ENCODE data around the gene CDIP1. TPM values are rescaled to one million over a fixed set of nuclear protein-coding genes. Genes with fewer than 3 reads are reported as not detected.

Gene CDIP1
- total and polyA plus RNA-seq, 11 donors: 33.3 to 51.1 (median 46.3) TPM

DNA sequence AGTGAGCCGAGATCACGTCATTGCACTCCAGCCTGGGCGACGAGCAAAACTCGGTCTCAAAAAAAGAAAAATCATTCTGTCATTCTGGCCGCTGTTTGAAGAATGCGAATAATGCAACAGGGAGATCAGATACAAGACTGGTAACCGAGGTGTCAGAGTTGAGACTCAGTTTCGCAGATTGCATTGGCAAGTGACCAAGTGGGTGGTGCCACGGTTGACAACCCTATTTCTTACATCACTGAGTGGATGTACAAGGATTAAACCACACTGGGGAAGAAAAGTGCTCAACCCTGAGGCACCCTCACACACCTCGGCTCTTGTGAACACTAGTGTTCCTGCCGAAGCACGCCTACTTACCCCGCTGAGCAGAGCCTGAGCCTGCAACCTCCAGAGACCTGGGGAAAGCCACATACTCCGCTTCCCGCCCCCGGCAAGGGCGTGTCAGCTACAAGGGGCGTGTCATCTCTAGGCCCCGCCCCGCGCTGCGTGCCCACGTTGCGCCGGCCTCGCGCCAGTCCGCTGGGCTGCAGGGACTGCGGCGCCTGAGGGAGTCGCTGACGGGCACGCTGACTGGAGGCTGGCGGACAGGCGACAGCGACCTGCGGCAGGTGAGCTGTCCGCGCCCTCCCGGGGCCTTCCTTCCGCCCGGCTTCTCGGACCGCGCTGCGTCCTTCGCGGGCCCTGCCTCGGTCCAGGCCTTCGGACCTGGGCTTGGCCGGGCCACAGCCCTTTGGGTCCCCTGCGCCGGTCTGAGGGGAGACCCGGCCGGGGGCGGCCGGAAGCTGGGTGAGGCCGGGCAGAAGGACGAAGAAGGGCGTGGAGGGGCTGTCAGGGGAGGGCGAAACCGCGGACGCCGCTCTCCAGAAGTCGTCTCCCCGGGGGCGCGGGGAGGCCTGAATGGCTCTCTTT is 62.4 kb downstream of the CDIP1 start, which contains the start of gene HMOX2:
TSS of gene HMOX2 (plus strand) at position 519 of the 909 bp plus-strand sequence. CDS start 29,127 bp downstream, outside the sequence.
- Histone ChIP-seq H3K36me3 (no peaks in the 10 kb centered on the region), H3K4me1 (peaks cover 0 to 48% (median 26%) of the 10 kb centered on the region in 12 donors), H3K4me3 (peak within 1 kb of the TSS; percentile 65 to 99 (median 91)), H3K27me3 (no peaks in the 10 kb centered on the region), H3K9me3 (no peaks in the 10 kb centered on the region), H3K27ac (peak within 1 kb of the TSS; percentile 67 to 97 (median 92))
- ATAC-seq: peak; percentile 92 to 97 (median 96)
- WGBS, 4 donors: 8 to 14% (median 9%) methylated on average over 42 to 70 of the region's 70 CpGs
- peak; percentile 93 to 98 for TF ChIP-seq POLR2A (IDR thresholded peaks at IDR 0.05)
- TF ChIP-seq, protein P1, sequence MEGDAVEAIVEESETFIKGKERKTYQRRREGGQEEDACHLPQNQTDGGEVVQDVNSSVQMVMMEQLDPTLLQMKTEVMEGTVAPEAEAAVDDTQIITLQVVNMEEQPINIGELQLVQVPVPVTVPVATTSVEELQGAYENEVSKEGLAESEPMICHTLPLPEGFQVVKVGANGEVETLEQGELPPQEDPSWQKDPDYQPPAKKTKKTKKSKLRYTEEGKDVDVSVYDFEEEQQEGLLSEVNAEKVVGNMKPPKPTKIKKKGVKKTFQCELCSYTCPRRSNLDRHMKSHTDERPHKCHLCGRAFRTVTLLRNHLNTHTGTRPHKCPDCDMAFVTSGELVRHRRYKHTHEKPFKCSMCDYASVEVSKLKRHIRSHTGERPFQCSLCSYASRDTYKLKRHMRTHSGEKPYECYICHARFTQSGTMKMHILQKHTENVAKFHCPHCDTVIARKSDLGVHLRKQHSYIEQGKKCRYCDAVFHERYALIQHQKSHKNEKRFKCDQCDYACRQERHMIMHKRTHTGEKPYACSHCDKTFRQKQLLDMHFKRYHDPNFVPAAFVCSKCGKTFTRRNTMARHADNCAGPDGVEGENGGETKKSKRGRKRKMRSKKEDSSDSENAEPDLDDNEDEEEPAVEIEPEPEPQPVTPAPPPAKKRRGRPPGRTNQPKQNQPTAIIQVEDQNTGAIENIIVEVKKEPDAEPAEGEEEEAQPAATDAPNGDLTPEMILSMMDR (IDR thresholded peaks at IDR 0.05): peak; percentile 9 to 76 (median 30)
- DNase-seq: peak; percentile 91 to 96 (median 94)
- intact Hi-C loops (cut with DNase I): loop anchor here in 1 of 10 donors (5.0 kb wide), 1 partner anchor 61 kb away; the partner anchor contains the start of gene CDIP1

DNA sequence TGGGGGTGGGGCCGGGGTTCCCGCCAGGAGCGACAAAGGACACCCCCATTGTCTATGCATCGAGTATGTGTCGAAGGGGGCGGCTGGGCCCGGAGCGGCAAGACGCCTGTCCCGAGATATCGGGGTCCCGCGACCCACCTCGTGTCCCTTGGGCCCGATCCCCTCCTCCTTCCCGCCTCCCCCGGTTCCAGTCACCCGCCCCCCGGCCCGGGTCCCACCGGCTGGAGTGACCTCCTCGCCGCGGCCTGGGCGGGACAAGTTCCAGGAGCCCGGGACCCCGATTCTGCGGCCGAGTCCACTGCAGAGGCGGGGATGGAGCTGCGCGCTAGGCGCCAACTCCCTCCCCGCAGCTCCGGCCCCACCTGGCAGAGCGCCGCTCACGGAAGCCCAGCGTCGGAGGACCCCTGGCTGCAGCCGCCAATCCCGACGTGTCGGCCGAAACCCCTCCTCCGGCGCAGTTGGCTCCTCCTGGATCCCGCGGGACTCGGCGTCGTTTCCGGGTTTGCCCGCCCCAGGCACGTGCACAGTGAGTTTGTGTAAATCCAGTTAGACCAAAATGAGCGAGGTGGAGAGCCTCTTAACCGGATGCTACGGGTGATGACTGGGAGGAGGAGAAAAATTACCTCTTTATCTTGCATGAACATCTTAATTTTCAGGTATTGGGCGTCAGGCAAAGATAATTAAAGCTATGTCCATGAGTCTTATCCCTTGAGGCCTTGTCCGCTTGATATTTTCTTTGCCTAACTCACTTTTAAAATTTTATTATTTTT is 64.2 kb downstream of the CDIP1 start, which contains the start of gene NMRAL1:
TSS of gene NMRAL1 (minus strand) at position 434 of the 770 bp plus-strand sequence. CDS start 493 bp downstream, outside the sequence.
- intact Hi-C loops (cut with DNase I): no loop called here
- TF ChIP-seq, protein P1 (IDR thresholded peaks at IDR 0.05): peak in 4 of 12 donors; percentile 14 to 36 (median 26)
- peak in 1 of 2 donors; percentile 46 for TF ChIP-seq POLR2A (IDR thresholded peaks at IDR 0.05)
- Histone ChIP-seq H3K36me3 (peaks cover 0 to 9% (median under 1%) of the 10 kb centered on the region in 9 donors), H3K27ac (peak within 1 kb of the TSS; percentile 30 to 87 (median 77)), H3K27me3 (no peaks in the 10 kb centered on the region), H3K4me3 (peak within 1 kb of the TSS; percentile 33 to 87 (median 70)), H3K9me3 (no peaks in the 10 kb centered on the region), H3K4me1 (peaks cover 0 to 47% (median 26%) of the 10 kb centered on the region in 12 donors)
- DNase-seq (peak; percentile 86 to 94 (median 88)), ATAC-seq (peak; percentile 27 to 64 (median 38))
- 3 to 6% (median 5%) methylated on average over 25 to 60 of the region's 60 CpGs for WGBS, 4 donors

DNA sequence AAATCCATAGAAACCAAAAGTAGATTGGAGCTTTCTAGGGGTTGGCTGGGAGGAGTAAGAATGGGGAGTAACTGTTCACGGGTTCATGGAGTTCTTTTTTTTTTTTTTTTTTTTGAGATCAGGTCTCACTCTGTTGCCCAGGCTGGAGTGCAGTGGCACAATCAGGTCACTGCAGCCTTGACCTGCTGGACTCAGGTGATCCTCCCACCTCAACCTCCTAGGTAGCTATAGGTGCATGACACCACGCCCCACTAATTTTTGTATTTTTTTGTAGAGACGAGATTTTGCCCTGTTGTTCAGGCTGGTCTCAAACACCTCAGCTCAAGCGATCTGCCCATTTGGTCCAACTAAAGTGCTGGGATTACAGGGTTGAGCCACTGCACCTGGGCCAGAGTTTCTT is 65.7 kb downstream of the CDIP1 start:
- Histone ChIP-seq H3K27ac (no peak overlapping the region), H3K4me1 (peaks cover 0 to 36% (median 23%) of the 10 kb centered on the region in 12 donors), H3K36me3 (peaks cover 0 to 22% (median 8%) of the 10 kb centered on the region in 9 donors), H3K27me3 (no peaks in the 10 kb centered on the region), H3K9me3 (no peaks in the 10 kb centered on the region), H3K4me3 (no peak overlapping the region)
- ATAC-seq (no peak), DNase-seq (no peak)
- TF ChIP-seq, protein P1 (IDR thresholded peaks at IDR 0.05): no peak
- no peak for TF ChIP-seq POLR2A (IDR thresholded peaks at IDR 0.05)
- intact Hi-C loops (cut with DNase I): no loop called here
- WGBS, 4 donors: 74 to 80% (median 78%) methylated on average over 4 of the region's 4 CpGs
